Erythroblast (primary cell): ENCODE data around the gene FREM3.

Experiments used
- GATA1 ChIP-seq: IDR thresholded peaks from 2 replicates; pipeline ENCODE4 v1.6.1; 2011; ENCODE audit warnings: low read depth, mild to moderate bottlenecking, control low read depth, low read length, moderate library complexity
- POLR2A ChIP-seq: IDR thresholded peaks from 2 replicates; pipeline ENCODE4 v1.6.1; 2011; ENCODE audit warnings: mild to moderate bottlenecking, low read length

DNA sequence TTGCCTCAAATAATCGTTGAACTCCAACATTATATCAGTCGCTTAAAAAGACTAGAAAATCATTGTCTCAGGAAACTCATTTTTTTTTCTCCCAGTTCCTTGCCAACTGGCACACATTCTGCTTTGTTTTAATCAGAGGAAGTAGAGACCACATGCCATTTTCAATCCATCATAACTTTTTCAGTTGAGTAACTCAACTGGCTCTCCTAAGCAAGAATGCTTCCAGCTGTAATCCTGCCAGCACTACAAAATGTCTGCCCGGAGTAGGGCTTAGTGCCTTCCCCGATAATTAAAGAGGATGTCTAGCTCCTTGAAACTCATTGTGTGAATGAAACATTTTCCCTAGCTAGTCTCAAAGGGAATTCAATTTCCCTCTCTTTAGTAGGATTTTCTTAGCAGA is 33.0 kb downstream of the FREM3 start:
- TF ChIP-seq POLR2A (no peak), GATA1 (no peak)
